GM21528 (cell line): ENCODE data around the gene RAB13.

Experiments
- ATAC-seq: cut with Tn5 transposase; IDR thresholded peaks from one replicate; pipeline ENCODE4 v1.9.1; 2021; ENCODE audit warnings: mild to moderate bottlenecking, moderate library complexity; ENCODE audit not compliant: unreplicated experiment, low FRiP score

RAB13 gene

DNA sequence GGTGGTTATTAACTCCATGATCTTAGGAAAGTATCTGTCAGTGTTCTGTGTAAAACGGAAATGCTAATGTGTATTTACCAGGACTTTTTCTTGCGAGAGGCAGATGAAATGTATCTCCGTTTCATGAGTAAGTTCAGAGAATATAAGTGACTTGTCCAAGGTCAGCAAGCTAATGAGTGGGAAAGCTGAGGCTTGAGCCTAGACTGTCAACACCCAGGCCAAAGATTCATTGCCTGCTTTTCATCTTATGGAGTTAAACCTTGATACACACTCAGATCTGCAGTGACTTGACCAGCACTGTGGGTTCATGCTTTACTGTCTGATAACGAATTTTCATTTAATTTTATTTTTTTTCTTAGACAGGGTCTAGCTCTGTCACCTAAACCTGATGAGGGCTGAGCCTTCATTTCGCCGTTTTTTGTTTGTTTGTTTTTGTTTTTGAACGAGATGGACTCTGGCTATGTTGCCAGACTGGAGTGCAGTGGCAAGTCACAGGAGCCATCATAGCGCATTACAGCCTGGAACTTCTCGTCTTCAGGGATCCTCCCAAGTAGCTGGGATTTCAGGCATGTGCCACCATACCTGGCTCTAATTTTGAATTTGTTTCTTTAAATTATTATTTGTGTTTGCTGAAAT lies 7.7 kb downstream of the RAB13 start:
- no peak for ATAC-seq

GRCh38 chr1:153977250-153978240 lies 8.6 kb downstream of the RAB13 start, which contains the start of gene JTB:
Gene JTB, minus strand, starts transcription at chr1:153977674. Its CDS starts 422 bp downstream, at chr1:153977252.
- peak; percentile 60 for ATAC-seq

- ATAC-seq, result no peak
Observed at GRCh38 chr1:153976819-153977249, 9.3 kb downstream of the RAB13 start.

DNA sequence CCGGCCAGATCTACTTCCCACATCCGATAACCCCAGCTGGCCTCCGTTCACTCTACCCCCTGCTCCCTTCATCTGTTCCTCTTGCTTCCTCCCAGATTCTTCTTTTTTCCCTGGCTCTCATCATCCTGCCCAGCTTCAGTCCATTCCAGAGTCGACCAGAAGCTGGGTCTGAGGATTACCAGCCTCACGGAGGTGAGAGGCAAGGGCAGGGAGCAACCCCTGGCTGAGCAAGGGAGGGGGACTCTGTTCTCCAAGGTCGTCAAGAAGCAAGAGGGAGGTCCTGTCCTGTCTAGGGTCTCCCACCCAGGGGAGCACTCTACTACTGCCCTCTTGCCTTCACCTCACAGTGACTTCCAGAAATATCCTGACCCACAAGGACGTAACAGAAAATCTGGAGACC lies 12.6 kb downstream of the RAB13 start:
- no peak for ATAC-seq

DNA sequence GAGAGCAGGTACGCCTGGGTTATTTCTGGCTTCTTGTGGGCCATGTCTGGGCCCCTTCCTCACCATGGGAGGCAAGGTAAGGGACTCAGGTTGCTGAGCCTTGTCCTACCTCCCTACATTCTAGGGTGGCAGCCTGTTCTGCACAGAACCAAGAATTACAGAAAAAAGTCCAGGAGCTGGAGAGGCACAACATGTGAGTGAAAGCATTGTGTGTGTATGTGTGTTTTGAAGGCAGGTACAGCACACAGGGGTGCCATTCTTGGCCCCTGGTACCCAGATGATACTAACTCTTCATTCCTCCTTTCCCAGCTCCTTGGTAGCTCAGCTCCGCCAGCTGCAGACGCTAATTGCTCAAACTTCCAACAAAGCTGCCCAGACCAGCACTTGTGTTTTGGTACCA lies 13.1 kb downstream of the RAB13 start:
- ATAC-seq, result no peak

- ATAC-seq, result no peak
Observed at GRCh38 chr1:153970346-153970745, 15.8 kb downstream of the RAB13 start.

DNA sequence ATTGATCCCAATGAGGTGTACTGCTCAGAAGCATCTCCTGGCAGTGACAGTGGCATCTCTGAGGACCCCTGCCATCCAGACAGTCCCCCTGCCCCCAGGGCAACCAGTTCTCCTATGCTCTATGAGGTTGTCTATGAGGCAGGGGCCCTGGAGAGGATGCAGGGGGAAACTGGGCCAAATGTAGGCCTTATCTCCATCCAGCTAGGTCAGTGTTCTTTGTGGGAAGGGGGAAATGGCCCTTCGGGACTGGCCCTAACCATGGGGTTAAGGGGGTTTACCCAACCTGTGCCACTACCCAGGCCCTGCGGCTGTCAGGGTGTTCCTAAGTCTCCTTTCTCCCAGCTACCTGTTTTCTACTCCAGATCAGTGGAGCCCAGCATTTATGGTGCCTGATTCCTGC lies 17.2 kb downstream of the RAB13 start:
- ATAC-seq, result no peak

DNA sequence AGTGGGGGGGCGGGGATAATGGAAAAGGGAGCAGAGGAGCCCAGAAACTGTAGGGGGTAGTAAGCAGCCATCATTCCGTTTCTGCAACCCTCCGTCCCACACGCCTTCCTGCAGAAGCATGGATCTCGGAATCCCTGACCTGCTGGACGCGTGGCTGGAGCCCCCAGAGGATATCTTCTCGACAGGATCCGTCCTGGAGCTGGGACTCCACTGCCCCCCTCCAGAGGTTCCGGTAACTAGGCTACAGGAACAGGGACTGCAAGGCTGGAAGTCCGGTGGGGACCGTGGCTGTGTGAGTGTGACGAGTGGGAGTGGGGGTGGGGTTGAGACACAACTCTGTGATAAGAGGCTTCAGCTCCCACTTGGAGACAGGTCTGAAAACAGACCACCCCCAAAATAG lies 17.7 kb downstream of the RAB13 start:
- ATAC-seq, result no peak

DNA sequence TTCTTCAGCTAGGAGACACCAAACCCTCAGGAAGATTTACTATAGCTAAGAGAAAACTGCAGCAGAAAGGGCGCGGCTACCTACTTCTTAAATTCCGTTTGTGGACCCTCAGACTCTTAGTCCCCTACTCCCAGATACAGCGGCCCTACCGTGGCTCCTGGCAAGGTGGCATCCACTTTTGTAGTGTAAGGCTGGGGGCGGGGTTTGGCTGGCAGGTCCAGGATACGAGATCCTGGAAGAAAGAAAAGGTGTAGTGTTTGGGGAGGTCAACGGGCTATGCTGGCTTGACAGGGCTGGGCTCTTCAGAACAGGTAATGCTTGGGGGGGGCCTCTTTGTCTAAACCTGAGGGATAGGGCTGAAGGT lies 18.2 kb downstream of the RAB13 start:
- no peak for ATAC-seq

DNA sequence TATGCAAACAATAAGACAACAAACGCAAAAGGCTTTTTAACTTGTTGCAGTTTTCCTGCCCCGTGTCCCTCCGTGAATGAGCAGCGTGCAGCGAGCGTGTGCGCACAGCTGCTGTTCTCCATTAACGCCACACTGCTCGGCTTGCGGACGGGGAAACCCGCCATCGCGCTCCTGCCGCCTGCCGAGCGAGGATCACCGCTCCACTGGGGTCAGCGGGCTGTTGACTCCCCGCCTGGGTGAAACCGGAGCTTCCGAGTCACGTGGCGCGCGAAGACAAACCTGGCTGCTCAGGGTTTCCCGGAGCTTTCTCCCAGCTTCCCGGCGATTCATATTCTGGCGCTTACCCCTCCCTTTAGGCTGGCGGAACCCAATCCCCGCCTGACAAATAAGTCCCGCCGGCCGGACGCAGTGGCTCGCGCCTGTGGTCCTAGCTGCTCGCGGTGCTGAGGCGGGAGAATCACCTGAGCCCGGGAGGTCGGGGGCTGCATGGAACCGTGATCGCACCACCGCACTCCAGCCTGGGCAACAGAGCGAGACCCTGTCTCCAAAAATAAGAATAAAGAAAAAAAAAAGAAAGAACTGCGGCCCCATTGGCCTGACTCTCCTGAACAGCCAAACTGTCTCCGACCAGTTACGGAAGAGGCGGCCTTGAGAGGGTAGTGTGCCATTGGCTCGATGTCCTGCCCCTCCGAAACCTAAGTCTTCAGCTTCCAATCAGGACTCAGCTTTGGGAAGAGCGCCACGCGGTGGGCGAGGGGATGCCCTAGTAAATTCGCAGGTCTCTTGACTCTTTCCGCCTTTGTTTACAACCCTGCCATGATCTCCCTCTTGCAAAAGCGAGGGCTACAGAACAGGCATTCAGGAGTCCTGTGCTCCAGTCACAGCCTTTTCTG lies 18.8 kb downstream of the RAB13 start, which contains the start of gene CREB3L4:
Gene CREB3L4, plus strand, starts transcription at position 796 of the 893 bp plus-strand sequence. CDS start 624 bp downstream, outside the sequence.
- peak; percentile 64 for ATAC-seq

GRCh38 chr1:153963850-153964331 lies 22.2 kb downstream of the RAB13 start:
- ATAC-seq, result no peak

GRCh38 chr1:153963030-153963849 lies 22.9 kb downstream of the RAB13 start, which contains the start of gene SLC39A1:
Gene SLC39A1, minus strand, starts transcription at chr1:153963537. Its CDS starts 822 bp downstream, at chr1:153962715.
- peak; percentile 48 for ATAC-seq

DNA sequence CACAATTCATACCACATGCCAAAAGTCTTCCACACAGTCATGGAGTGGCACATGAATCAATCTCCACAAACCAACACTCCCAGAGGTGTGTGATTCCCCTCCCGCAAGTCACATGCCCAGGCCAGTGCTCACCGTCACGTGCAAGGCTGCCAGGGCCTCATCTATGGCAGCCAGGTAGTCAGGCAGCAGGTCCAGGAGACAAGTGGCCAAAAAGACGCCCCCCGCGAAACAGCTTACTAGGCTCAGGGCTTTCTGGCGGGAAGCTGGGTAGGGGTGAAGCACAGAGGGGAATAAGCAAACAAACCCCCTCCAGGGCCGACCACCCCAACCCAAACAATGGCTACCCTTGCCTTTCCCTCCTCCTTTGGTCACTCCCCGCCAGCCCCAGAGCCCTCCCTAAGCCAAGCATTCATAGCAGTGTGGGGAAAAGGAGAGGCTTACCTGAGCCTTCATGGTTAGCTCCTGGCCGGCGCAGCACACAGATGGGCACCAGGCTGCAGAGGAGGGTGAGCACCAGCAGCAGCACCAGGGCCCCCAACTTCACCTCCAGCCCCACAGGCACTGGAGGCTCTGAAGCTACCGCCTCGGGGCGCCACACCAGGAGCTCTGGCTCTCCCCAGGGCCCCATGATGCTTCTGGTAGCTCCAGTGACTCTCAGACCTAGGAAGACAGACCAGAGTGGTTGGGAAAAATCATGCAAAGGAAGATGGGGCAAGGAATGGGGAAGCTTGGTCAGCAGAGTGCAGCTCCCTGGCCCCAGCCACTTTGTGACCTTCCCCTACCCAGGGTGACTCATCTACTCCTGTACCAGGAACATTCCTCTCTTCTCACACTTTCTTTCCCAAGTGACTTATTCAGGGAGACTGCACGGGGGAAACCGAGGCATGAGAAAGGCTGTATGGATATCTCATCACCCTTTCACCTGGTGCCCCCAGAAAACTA lies 23.8 kb downstream of the RAB13 start:
- ATAC-seq, result no peak

GRCh38 chr1:153961421-153961820 lies 24.7 kb downstream of the RAB13 start:
- no peak for ATAC-seq

GRCh38 chr1:153960206-153960605 lies 25.9 kb downstream of the RAB13 start:
- ATAC-seq, result no peak

GRCh38 chr1:153959454-153959853 lies 26.7 kb downstream of the RAB13 start:
- no peak for ATAC-seq

DNA sequence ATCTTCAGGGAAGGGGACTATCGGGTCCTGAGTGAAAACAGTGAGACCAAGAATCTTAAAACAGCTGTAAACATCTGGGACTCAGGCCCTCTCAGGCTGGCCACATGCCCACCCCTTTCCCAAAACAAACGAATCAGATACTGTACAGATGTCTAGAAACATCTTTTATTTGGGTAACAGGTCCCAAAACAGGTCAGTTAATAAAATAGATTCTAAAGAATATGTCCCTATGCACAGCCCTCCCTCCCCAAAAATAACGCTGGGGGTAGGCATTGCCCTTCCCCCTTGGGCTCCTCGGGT lies 27.2 kb downstream of the RAB13 start:
- no peak for ATAC-seq

DNA sequence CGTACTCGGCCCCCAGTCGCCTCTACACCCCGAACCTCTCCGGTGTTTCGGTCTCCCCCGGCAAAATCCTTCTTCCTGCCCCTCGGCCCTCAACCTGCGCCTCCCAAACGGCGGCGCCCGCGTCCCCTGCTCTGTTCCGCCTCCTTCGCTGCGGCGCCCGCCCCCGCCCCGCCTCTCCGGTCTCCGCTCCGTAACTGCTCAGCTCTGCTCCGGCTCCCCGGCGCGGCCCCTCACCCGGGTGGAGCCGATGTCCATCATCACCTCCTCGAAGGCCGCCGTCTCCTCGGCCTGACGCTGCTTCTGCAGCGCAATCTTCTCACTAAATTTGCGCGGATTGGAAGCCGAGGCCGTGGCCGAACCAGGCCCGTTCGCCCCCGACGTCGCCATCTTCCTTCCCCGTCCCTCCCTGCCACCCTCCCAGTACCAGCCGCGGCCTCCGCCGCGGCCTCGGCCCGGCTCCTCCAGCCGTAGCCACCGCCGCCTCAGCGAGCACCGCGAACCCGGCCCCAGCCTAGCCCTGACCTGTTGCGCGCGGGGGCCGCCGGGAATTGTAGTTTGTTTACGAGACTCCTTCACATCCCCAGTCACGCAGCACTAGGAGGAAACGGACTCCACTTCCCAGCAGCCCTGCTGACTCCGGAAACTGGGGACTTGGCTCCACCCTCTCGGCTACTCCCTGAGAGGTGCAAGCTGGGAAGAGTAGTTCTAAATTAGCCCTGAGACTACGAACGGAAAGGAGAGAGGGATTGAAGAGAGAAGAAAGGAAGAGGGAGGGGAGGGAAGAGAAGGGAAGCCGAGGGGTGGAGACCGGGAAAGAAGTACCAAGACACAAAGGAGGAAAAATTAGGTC lies 27.8 kb downstream of the RAB13 start, which contains the start of gene CRTC2:
Gene CRTC2, minus strand, starts transcription at position 502 of the 850 bp plus-strand sequence. Its CDS starts 115 bp downstream, at position 387.
- ATAC-seq, result peak; percentile 71
